OCI-LY7 (cell line): ENCODE data around the gene TRIM67. TPM values are rescaled to one million over a fixed set of nuclear protein-coding genes. Genes with fewer than 3 reads are reported as not detected.

Experiments
- BruUV-seq: library from RNA; stranded (reverse); fragments of 400-500 nt; replicated peaks from 2 replicates; lab custom pipeline; 2021; lab: Mats Ljungman, UMichigan
- CTCF ChIA-PET: fragments of 300-600 bp; sonication (Branson Sonifier 250); formaldehyde crosslinking; loops from one replicate; lab custom pipeline; 2022; ENCODE audit warnings: antibody characterized with exemption; ENCODE audit not compliant: unreplicated experiment; lab: Charles Lee
- POLR2A ChIA-PET: fragments of 300-600 bp; sonication (Branson Sonifier 250); formaldehyde crosslinking; loops from one replicate; lab custom pipeline; 2022; ENCODE audit warnings: antibody characterized with exemption; lab: Charles Lee
- DNase-seq: peaks from one replicate; pipeline ENCODE4 v3.0.0-alpha.2; 2015; ENCODE audit warnings: low spot score
- H2AFZ ChIP-seq: fragments of 200-600 bp; sonication (generic), shearing (Covaris generic); 2 replicates; pipeline ENCODE4 v1.6.1; 2014; ENCODE audit warnings: mild to moderate bottlenecking, antibody characterized with exemption, low read length, moderate library complexity
- H3K27ac ChIP-seq: fragments of 200-600 bp; sonication (generic); 2 replicates; pipeline ENCODE4 v1.5.1; 2014; ENCODE audit warnings: mixed run types, low read depth, mild to moderate bottlenecking, moderate library complexity, low read length, inconsistent platforms; ENCODE audit not compliant: poor library complexity, severe bottlenecking
- H3K36me3 ChIP-seq: fragments of 200-600 bp; sonication (generic); 2 replicates; pipeline ENCODE4 v1.6.1; 2014; ENCODE audit warnings: mild to moderate bottlenecking, antibody characterized with exemption, low read length, moderate library complexity, mixed read lengths; ENCODE audit not compliant: insufficient read depth
- H3K4me1 ChIP-seq: fragments of 200-600 bp; sonication (generic); 2 replicates; pipeline ENCODE4 v1.5.1; 2014; ENCODE audit warnings: mild to moderate bottlenecking, low read length; ENCODE audit not compliant: insufficient read depth, poor library complexity, severe bottlenecking
- H3K4me2 ChIP-seq: fragments of 200-600 bp; sonication (generic); 2 replicates; pipeline ENCODE4 v1.6.1; 2014; ENCODE audit warnings: mild to moderate bottlenecking, low read length
- H3K4me3 ChIP-seq: fragments of 200-600 bp; sonication (generic); 2 replicates; pipeline ENCODE4 v1.5.1; 2014; ENCODE audit warnings: mild to moderate bottlenecking, low read depth, low read length; ENCODE audit not compliant: poor library complexity, severe bottlenecking
- H3K79me2 ChIP-seq: fragments of 200-600 bp; sonication (generic); 2 replicates; pipeline ENCODE4 v1.6.1; 2016; ENCODE audit warnings: low read depth, mild to moderate bottlenecking, low read length, moderate library complexity, mixed read lengths; ENCODE audit not compliant: insufficient read depth
- H3K9me2 ChIP-seq: fragments of 200-600 bp; sonication (generic); 2 replicates; pipeline ENCODE4 v1.6.1; 2016; ENCODE audit warnings: mild to moderate bottlenecking, low read length, mixed read lengths; ENCODE audit not compliant: insufficient read depth
- H3K9me3 ChIP-seq: fragments of 200-600 bp; sonication (generic); 2 replicates; pipeline ENCODE4 v1.6.1; 2014; ENCODE audit warnings: mild to moderate bottlenecking, mixed run types, low read length, mixed read lengths
- H4K20me1 ChIP-seq: fragments of 200-600 bp; sonication (generic); 2 replicates; pipeline ENCODE4 v1.6.1; 2014; ENCODE audit warnings: mild to moderate bottlenecking, antibody characterized with exemption, low read length, moderate library complexity, mixed read lengths; ENCODE audit not compliant: insufficient read depth
- EZH2phosphoT487 ChIP-seq: fragments of 200-600 bp; sonication (generic); IDR thresholded peaks from 2 replicates; pipeline ENCODE4 v1.6.1; 2018; ENCODE audit warnings: low read depth, borderline replicate concordance, mild to moderate bottlenecking, mixed run types, antibody characterized with exemption, low read length, moderate library complexity, mixed read lengths
- intact Hi-C: fragments of 100-400 bp; cut with micrococcal nuclease; formaldehyde crosslinking; loops from one replicate; pipeline ENCODE4 v1.10.0; 2022; ENCODE audit not compliant: unreplicated experiment
- total RNA-seq, 2 experiments: library from RNA; depleted of rRNA in 1 of 2; stranded (reverse); fragments of >200 nt in 1 of 2; shearing (Covaris generic) in 1 of 2; gene quantifications; 2 replicates each; pipeline ENCODE4 v1.2.3, GENCODE V29; 2014 to 2022
- TF ChIP-seq, protein P1 (sequence below): fragments of 200-600 bp; sonication (generic); conservative IDR thresholded peaks from 2 replicates; pipeline ENCODE4 v1.5.1; 2014; ENCODE audit warnings: mild to moderate bottlenecking, antibody characterized with exemption, low read length, moderate library complexity, mixed read lengths

The TRIM67 gene
- total RNA-seq, 2 experiments from 2014 or later = 0.03 to 0.06 TPM

DNA sequence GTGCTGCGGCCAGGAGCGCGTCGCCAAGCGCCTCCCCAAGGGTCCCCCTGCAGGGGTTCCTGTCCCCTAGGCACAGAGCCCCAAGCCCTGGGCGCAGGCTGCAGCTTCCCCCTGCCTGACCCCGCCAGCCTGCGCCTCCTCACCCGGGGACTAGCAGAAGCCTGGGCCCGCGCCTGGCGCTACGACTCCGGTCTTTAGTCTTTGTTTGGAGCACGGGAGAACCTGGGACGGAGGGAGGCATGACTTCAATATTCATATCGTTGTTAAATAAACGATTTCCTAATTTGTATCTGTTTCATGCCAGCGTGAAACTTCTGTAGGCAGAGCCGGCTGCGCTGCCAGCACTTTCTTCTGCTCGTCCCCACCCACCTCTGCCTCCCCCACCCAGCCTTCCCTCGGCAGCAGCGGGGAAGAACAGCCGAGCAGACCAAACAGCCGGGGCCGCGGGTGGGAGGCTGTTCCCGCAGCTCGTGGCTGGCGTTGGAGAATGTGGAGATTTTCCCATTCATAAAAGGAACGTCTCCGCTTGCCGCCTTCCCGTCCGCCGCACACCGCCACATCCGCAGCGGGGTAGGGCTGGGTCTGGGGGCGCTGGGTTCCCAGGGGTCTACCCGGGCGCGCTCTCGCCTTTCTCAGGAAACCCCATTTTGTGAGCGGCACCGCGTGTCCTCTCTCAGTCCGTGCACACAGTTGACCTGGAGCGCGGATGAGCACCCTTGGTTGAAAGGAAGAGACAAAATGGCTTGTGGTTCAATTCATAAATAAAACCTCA, 777 bp upstream of the TRIM67 start:
- TF ChIP-seq, protein P1, sequence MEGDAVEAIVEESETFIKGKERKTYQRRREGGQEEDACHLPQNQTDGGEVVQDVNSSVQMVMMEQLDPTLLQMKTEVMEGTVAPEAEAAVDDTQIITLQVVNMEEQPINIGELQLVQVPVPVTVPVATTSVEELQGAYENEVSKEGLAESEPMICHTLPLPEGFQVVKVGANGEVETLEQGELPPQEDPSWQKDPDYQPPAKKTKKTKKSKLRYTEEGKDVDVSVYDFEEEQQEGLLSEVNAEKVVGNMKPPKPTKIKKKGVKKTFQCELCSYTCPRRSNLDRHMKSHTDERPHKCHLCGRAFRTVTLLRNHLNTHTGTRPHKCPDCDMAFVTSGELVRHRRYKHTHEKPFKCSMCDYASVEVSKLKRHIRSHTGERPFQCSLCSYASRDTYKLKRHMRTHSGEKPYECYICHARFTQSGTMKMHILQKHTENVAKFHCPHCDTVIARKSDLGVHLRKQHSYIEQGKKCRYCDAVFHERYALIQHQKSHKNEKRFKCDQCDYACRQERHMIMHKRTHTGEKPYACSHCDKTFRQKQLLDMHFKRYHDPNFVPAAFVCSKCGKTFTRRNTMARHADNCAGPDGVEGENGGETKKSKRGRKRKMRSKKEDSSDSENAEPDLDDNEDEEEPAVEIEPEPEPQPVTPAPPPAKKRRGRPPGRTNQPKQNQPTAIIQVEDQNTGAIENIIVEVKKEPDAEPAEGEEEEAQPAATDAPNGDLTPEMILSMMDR = no peak
- TF ChIP-seq EZH2phosphoT487 = no peak
- CTCF ChIA-PET = no interaction called here
- POLR2A ChIA-PET = no interaction called here
- Histone ChIP-seq H3K4me3 (no peak overlapping the region), H3K27ac (no peak overlapping the region), H3K79me2 (no peaks in the 10 kb centered on the region), H3K4me2 (no peak overlapping the region), H3K4me1 (no peaks in the 10 kb centered on the region), H3K9me2 (no peaks in the 10 kb centered on the region), H4K20me1 (no peaks in the 10 kb centered on the region), H2AFZ (no peak overlapping the region), H3K9me3 (no peaks in the 10 kb centered on the region), H3K36me3 (no peaks in the 10 kb centered on the region)
- no peak for DNase-seq
- intact Hi-C loops = no loop called here
- BruUV-seq = no TSS peak

- Histone ChIP-seq H3K9me2 (no peaks in the 10 kb centered on the region), H3K4me3 (no peak overlapping the region), H3K4me1 (no peaks in the 10 kb centered on the region), H3K9me3 (no peaks in the 10 kb centered on the region), H4K20me1 (no peaks in the 10 kb centered on the region), H3K36me3 (no peaks in the 10 kb centered on the region), H3K27ac (no peak overlapping the region), H3K79me2 (no peaks in the 10 kb centered on the region), H2AFZ (no peak overlapping the region), H3K4me2 (no peak overlapping the region)
- CTCF ChIA-PET = no interaction called here
- no peak for DNase-seq
- POLR2A ChIA-PET = no interaction called here
- intact Hi-C loops = no loop called here
- no peak for TF ChIP-seq EZH2phosphoT487
- TF ChIP-seq, protein P1 = no peak
- BruUV-seq = no TSS peak
Observed at GRCh38 chr1:231162297-231162969, 575 bp downstream of the TRIM67 start.
